Measurements from ENCODE around the gene MESD.

The MESD gene

GRCh38 chr15:80971143-80971542, 18.5 kb downstream of the MESD start:
- Histone ChIP-seq H3K9ac (ENCODE audit: low read length) (no peak overlapping the region), H3K4me1 (ENCODE audit: low read length) (no peaks in the 10 kb centered on the region), H4K20me1 (ENCODE audit: insufficient read depth, low read length) (peaks cover 17% of the 10 kb centered on the region), H3K79me2 (ENCODE audit: low read length) (peaks cover 20% of the 10 kb centered on the region), H3K27ac (ENCODE audit: low read length) (no peak overlapping the region), H3K4me2 (ENCODE audit: low read length) (no peak overlapping the region), H3K36me3 (replicated peaks; ENCODE audit: low read depth, low read length) (peaks cover 43% of the 10 kb centered on the region), H3K27me3 (ENCODE audit: low read depth, low read length) (no peaks in the 10 kb centered on the region), H3K9me3 (ENCODE audit: insufficient read depth, low read length) (no peaks in the 10 kb centered on the region), H3K4me3 (ENCODE audit: low read length) (no peak overlapping the region), H2AFZ (ENCODE audit: low read depth, low read length) (no peak overlapping the region)
- TF ChIP-seq EZH2phosphoT487 (IDR thresholded peaks at IDR 0.05; ENCODE audit: low read depth) (no peak), CTCF (IDR thresholded peaks at IDR 0.05; ENCODE audit: low read depth, low read length) (no peak)

- Histone ChIP-seq H3K36me3 (replicated peaks; ENCODE audit: low read depth, low read length) (peaks cover 45% of the 10 kb centered on the region), H3K9ac (ENCODE audit: low read length) (no peak overlapping the region), H3K27ac (ENCODE audit: low read length) (no peak overlapping the region), H4K20me1 (ENCODE audit: insufficient read depth, low read length) (peaks cover 17% of the 10 kb centered on the region), H3K27me3 (ENCODE audit: low read depth, low read length) (no peaks in the 10 kb centered on the region), H3K4me2 (ENCODE audit: low read length) (no peak overlapping the region), H3K4me3 (ENCODE audit: low read length) (no peak overlapping the region), H2AFZ (ENCODE audit: low read depth, low read length) (no peak overlapping the region), H3K9me3 (ENCODE audit: insufficient read depth, low read length) (no peaks in the 10 kb centered on the region), H3K4me1 (ENCODE audit: low read length) (no peaks in the 10 kb centered on the region), H3K79me2 (ENCODE audit: low read length) (peaks cover 16% of the 10 kb centered on the region)
- TF ChIP-seq EZH2phosphoT487 (IDR thresholded peaks at IDR 0.05; ENCODE audit: low read depth) (no peak), CTCF (IDR thresholded peaks at IDR 0.05; ENCODE audit: low read depth, low read length) (no peak)
Observed at GRCh38 chr15:80970658-80971057, 19.0 kb downstream of the MESD start.

DNA sequence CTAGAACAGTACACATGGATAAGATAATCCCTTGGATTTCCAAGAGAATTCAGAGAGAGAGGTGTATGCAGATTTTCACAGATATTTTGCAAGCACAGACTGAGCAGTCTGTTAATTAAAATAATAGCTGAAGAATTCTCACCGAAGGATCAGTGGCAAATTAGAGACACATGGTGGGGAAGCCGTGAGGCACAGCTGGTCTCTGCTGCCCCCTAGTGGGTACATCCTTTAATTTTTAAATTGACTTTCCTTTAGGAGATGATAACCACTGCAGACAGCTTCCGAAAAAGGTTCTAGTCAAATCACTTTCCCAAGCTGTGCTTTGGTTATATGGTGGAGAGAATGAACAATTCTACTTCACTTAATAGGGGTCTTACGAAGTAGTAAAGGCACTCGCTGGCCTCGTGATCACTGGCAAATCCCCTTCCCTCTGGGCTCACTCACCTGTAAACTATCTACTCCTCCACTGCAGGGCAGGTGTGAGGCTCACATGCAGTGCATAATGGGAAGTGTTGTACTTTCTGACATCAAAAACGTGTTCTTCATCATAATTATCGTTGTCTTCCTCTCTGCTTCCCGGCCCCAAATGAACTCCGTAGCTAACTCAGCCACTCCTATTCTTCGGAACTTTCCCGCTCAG, 19.5 kb downstream of the MESD start:
- Histone ChIP-seq H3K36me3 (replicated peaks; ENCODE audit: low read depth, low read length) (peaks cover 45% of the 10 kb centered on the region), H3K4me1 (ENCODE audit: low read length) (no peaks in the 10 kb centered on the region), H2AFZ (ENCODE audit: low read depth, low read length) (no peak overlapping the region), H4K20me1 (ENCODE audit: insufficient read depth, low read length) (peaks cover 17% of the 10 kb centered on the region), H3K79me2 (ENCODE audit: low read length) (peaks cover 11% of the 10 kb centered on the region), H3K4me2 (ENCODE audit: low read length) (no peak overlapping the region), H3K9ac (ENCODE audit: low read length) (no peak overlapping the region), H3K9me3 (ENCODE audit: insufficient read depth, low read length) (no peaks in the 10 kb centered on the region), H3K4me3 (ENCODE audit: low read length) (no peak overlapping the region), H3K27ac (ENCODE audit: low read length) (no peak overlapping the region), H3K27me3 (ENCODE audit: low read depth, low read length) (no peaks in the 10 kb centered on the region)
- no peak for TF ChIP-seq EZH2phosphoT487 (IDR thresholded peaks at IDR 0.05; ENCODE audit: low read depth)
- TF ChIP-seq CTCF (IDR thresholded peaks at IDR 0.05; ENCODE audit: low read depth, low read length): peak; percentile 86

DNA sequence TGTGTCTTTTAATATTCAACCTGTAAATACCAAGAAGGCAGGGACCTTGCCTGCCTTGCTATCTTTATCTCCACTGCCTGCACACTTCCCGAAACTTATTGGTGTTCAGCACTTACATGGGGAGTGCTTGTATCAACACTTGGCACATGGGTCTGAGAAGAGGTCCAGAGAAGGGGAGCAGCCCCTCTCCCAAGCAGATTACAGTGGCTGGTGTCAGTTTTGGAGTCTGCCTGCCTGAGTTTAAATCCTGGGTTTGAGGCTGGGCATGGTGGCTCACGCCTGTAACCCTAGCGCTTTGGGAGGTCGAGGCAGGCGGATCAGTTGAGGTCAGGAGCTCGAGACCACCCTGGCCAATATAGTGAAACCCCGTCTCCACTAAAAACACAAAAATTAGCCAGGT, 20.3 kb downstream of the MESD start:
- H3K4me3 ChIP-seq (ENCODE audit: low read length): no peak overlapping the region
- H4K20me1 ChIP-seq (ENCODE audit: insufficient read depth, low read length): peaks cover 17% of the 10 kb centered on the region
- H3K4me1 ChIP-seq (ENCODE audit: low read length): no peaks in the 10 kb centered on the region
- TF ChIP-seq CTCF (IDR thresholded peaks at IDR 0.05; ENCODE audit: low read depth, low read length) (no peak), EZH2phosphoT487 (IDR thresholded peaks at IDR 0.05; ENCODE audit: low read depth) (no peak)
- H3K9me3 ChIP-seq (ENCODE audit: insufficient read depth, low read length): no peaks in the 10 kb centered on the region
- H3K4me2 ChIP-seq (ENCODE audit: low read length): no peak overlapping the region
- no peak overlapping the region for H3K9ac ChIP-seq (ENCODE audit: low read length)
- H3K27me3 ChIP-seq (ENCODE audit: low read depth, low read length): no peaks in the 10 kb centered on the region
- peaks cover 7% of the 10 kb centered on the region for H3K79me2 ChIP-seq (ENCODE audit: low read length)
- H3K36me3 ChIP-seq (replicated peaks; ENCODE audit: low read depth, low read length): peaks cover 45% of the 10 kb centered on the region
- H3K27ac ChIP-seq (ENCODE audit: low read length): no peak overlapping the region
- no peak overlapping the region for H2AFZ ChIP-seq (ENCODE audit: low read depth, low read length)
